Neutrophil (primary cell): ENCODE data around the gene ADORA1.

Experiments
- H3K27ac ChIP-seq: fragments of 200-600 bp; sonication (generic); 2 replicates; pipeline ENCODE4 v1.5.1; 2016; ENCODE audit warnings: mild to moderate bottlenecking, moderate library complexity
- H3K27me3 ChIP-seq: fragments of 200-600 bp; sonication (generic); 2 replicates; pipeline ENCODE4 v1.6.0; 2016; ENCODE audit warnings: mild to moderate bottlenecking
- H3K36me3 ChIP-seq: fragments of 200-600 bp; sonication (generic); 2 replicates; pipeline ENCODE4 v1.5.1; 2017
- H3K4me1 ChIP-seq, 2 experiments: fragments of 200-600 bp in 1 of 2; sonication (generic) in 1 of 2; 1 replicate in 1 of 2; 2 replicates in 1 of 2; pipeline versions ENCODE4 v1.5.1 to v1.6.1; 2013 to 2016; ENCODE audit warnings: low read depth in 1 of 2, low read length in 1 of 2, mild to moderate bottlenecking in 1 of 2, moderate library complexity in 1 of 2; ENCODE audit not compliant: control insufficient read depth in 1 of 2, insufficient read depth in 1 of 2
- H3K4me3 ChIP-seq, 2 experiments: fragments of 200-600 bp in 1 of 2; sonication (generic) in 1 of 2; 1 replicate in 1 of 2; 2 replicates in 1 of 2; pipeline ENCODE4 v1.5.1; 2013 to 2016; ENCODE audit warnings: low read depth in 1 of 2, low read length in 1 of 2, mild to moderate bottlenecking in 1 of 2, moderate library complexity in 1 of 2
- H3K9me3 ChIP-seq: fragments of 200-600 bp; sonication (generic); 2 replicates; pipeline ENCODE4 v1.5.1; 2016
- CTCF ChIP-seq: fragments of 200-600 bp; sonication (generic); IDR thresholded peaks from 2 replicates; pipeline ENCODE4 v1.5.1; 2016; ENCODE audit warnings: antibody characterized with exemption

The ADORA1 gene

GRCh38 chr1:203176273-203177035 lies 48.9 kb downstream of the ADORA1 start:
- Histone ChIP-seq H3K27ac (peak overlapping the region; percentile 95), H3K9me3 (no peaks in the 10 kb centered on the region), H3K36me3 (peaks cover 46% of the 10 kb centered on the region), H3K27me3 (no peaks in the 10 kb centered on the region), H3K4me1 (peaks cover 26 to 28% of the 10 kb centered on the region in 2 experiments), H3K4me3 (no peak overlapping the region)
- no peak for TF ChIP-seq CTCF

GRCh38 chr1:203177036-203177405 lies 49.5 kb downstream of the ADORA1 start:
- peaks cover 30 to 34% of the 10 kb centered on the region in 2 experiments for H3K4me1 ChIP-seq
- H3K36me3 ChIP-seq = peaks cover 52% of the 10 kb centered on the region
- no peak for TF ChIP-seq CTCF
- H3K27me3 ChIP-seq = no peaks in the 10 kb centered on the region
- H3K27ac ChIP-seq = peak overlapping the region; percentile 95
- H3K4me3 ChIP-seq = no peak overlapping the region
- H3K9me3 ChIP-seq = no peaks in the 10 kb centered on the region

- no peak for TF ChIP-seq CTCF
- Histone ChIP-seq H3K27ac (peak overlapping the region; percentile 95), H3K4me1 (peaks cover 30 to 36% of the 10 kb centered on the region in 2 experiments), H3K9me3 (no peaks in the 10 kb centered on the region), H3K36me3 (peaks cover 57% of the 10 kb centered on the region), H3K27me3 (no peaks in the 10 kb centered on the region), H3K4me3 (no peak overlapping the region)
Observed at GRCh38 chr1:203177470-203178039, 50.0 kb downstream of the ADORA1 start.

- peaks cover 63% of the 10 kb centered on the region for H3K36me3 ChIP-seq
- no peaks in the 10 kb centered on the region for H3K27me3 ChIP-seq
- peak overlapping the region; percentile 95 for H3K27ac ChIP-seq
- H3K9me3 ChIP-seq = no peaks in the 10 kb centered on the region
- TF ChIP-seq CTCF = no peak
- H3K4me3 ChIP-seq = no peak overlapping the region
- peaks cover 34 to 38% of the 10 kb centered on the region in 2 experiments for H3K4me1 ChIP-seq
Observed at GRCh38 chr1:203178083-203178482, 50.6 kb downstream of the ADORA1 start.

- H3K27ac ChIP-seq = peak overlapping the region; percentile 95
- H3K27me3 ChIP-seq = no peaks in the 10 kb centered on the region
- no peaks in the 10 kb centered on the region for H3K9me3 ChIP-seq
- no peak for TF ChIP-seq CTCF
- H3K4me1 ChIP-seq = peaks cover 44 to 48% of the 10 kb centered on the region in 2 experiments
- peaks cover 72% of the 10 kb centered on the region for H3K36me3 ChIP-seq
- no peak overlapping the region for H3K4me3 ChIP-seq
Observed at GRCh38 chr1:203178821-203179666, 51.5 kb downstream of the ADORA1 start.
